Measurements from ENCODE around the gene ISOC2.

Gene ISOC2

GRCh38 chr19:55457683-55458457 lies 3.6 kb downstream of the ISOC2 start:
- H3K4me3 ChIP-seq (ENCODE audit: low read depth, low read length), result no peak overlapping the region
- no peak for TF ChIP-seq MAX (IDR thresholded peaks at IDR 0.05; ENCODE audit: low read depth, low read length)
- no peak for TF ChIP-seq CTCF (IDR thresholded peaks at IDR 0.05; ENCODE audit: low read depth, low read length)
- no peak for TF ChIP-seq MYC (IDR thresholded peaks at IDR 0.05; ENCODE audit: low read depth, low read length)
- TF ChIP-seq POLR2A (IDR thresholded peaks at IDR 0.05; ENCODE audit: extremely low read depth, insufficient read length), result no peak
- DNase-seq (ENCODE audit: low read depth), result no peak

GRCh38 chr19:55456347-55456746 lies 5.1 kb downstream of the ISOC2 start:
- TF ChIP-seq CTCF (IDR thresholded peaks at IDR 0.05; ENCODE audit: low read depth, low read length) (no peak), MAX (IDR thresholded peaks at IDR 0.05; ENCODE audit: low read depth, low read length) (no peak), MYC (IDR thresholded peaks at IDR 0.05; ENCODE audit: low read depth, low read length) (no peak), POLR2A (IDR thresholded peaks at IDR 0.05; ENCODE audit: extremely low read depth, insufficient read length) (no peak)
- no peak for DNase-seq (ENCODE audit: low read depth)
- no peak overlapping the region for H3K4me3 ChIP-seq (ENCODE audit: low read depth, low read length)

- no peak overlapping the region for H3K4me3 ChIP-seq (ENCODE audit: low read depth, low read length)
- no peak for DNase-seq (ENCODE audit: low read depth)
- TF ChIP-seq MAX (IDR thresholded peaks at IDR 0.05; ENCODE audit: low read depth, low read length), result no peak
Observed at GRCh38 chr19:55455576-55456235, 5.7 kb downstream of the ISOC2 start.

- no peak overlapping the region for H3K4me3 ChIP-seq (ENCODE audit: low read depth, low read length)
- peak; percentile 57 for TF ChIP-seq CTCF (IDR thresholded peaks at IDR 0.05; ENCODE audit: low read depth, low read length)
- no peak for TF ChIP-seq MYC (IDR thresholded peaks at IDR 0.05; ENCODE audit: low read depth, low read length)
- peak; percentile 46 for DNase-seq (ENCODE audit: low read depth)
Observed at GRCh38 chr19:55454787-55455243, 6.6 kb downstream of the ISOC2 start.

GRCh38 chr19:55453511-55454260 lies 7.8 kb downstream of the ISOC2 start:
- DNase-seq (ENCODE audit: low read depth), result no peak
- no peak overlapping the region for H3K4me3 ChIP-seq (ENCODE audit: low read depth, low read length)
- no peak for TF ChIP-seq CTCF (IDR thresholded peaks at IDR 0.05; ENCODE audit: low read depth, low read length)
- TF ChIP-seq MAX (IDR thresholded peaks at IDR 0.05; ENCODE audit: low read depth, low read length), result no peak
- no peak for TF ChIP-seq POLR2A (IDR thresholded peaks at IDR 0.05; ENCODE audit: extremely low read depth, insufficient read length)
- TF ChIP-seq MYC (IDR thresholded peaks at IDR 0.05; ENCODE audit: low read depth, low read length), result no peak

- no peak for TF ChIP-seq MYC (IDR thresholded peaks at IDR 0.05; ENCODE audit: low read depth, low read length)
- no peak for TF ChIP-seq MAX (IDR thresholded peaks at IDR 0.05; ENCODE audit: low read depth, low read length)
- TF ChIP-seq POLR2A (IDR thresholded peaks at IDR 0.05; ENCODE audit: extremely low read depth, insufficient read length), result no peak
- TF ChIP-seq CTCF (IDR thresholded peaks at IDR 0.05; ENCODE audit: low read depth, low read length), result no peak
- no peak overlapping the region for H3K4me3 ChIP-seq (ENCODE audit: low read depth, low read length)
- peak; percentile 67 for DNase-seq (ENCODE audit: low read depth)
Observed at GRCh38 chr19:55452749-55453346, 8.6 kb downstream of the ISOC2 start.

Data from NB4 (cell line).